ENCODE measurements around the gene GABBR2. TPM values are rescaled to one million over a fixed set of nuclear protein-coding genes. Genes with fewer than 3 reads are reported as not detected.
"Not testable (repeated sequence)": the region's sequence is repeated elsewhere in the genome, so short reads cannot be mapped to it uniquely, and the experiment has no call there.

The GABBR2 gene
- total RNA-seq, 4 donors from 2014 or later: not detected

DNA sequence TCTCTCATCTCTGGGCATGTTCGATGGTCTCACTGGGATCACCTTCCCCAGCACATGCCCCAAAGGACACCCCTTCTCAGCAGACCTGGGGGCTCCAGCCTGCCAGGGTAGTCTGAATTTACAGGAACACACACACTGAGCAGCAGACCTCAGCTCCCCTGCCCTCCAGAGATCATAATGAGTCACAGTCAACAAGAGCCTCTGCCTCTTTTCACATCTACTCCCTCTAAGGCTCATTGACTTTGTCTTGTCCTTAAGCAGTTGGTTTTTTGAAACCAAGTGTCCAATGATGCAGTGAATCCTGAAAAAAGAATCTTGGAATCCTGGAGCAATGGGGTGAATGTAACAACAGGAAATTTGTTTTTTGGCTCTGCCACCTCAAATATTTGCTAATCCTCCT is 20.8 kb downstream of the GABBR2 start:
- no peak for ATAC-seq (ENCODE audit: low FRiP score)

GRCh38 chr9:98686961-98687855 is 21.5 kb downstream of the GABBR2 start:
- TF ChIP-seq, protein P1, sequence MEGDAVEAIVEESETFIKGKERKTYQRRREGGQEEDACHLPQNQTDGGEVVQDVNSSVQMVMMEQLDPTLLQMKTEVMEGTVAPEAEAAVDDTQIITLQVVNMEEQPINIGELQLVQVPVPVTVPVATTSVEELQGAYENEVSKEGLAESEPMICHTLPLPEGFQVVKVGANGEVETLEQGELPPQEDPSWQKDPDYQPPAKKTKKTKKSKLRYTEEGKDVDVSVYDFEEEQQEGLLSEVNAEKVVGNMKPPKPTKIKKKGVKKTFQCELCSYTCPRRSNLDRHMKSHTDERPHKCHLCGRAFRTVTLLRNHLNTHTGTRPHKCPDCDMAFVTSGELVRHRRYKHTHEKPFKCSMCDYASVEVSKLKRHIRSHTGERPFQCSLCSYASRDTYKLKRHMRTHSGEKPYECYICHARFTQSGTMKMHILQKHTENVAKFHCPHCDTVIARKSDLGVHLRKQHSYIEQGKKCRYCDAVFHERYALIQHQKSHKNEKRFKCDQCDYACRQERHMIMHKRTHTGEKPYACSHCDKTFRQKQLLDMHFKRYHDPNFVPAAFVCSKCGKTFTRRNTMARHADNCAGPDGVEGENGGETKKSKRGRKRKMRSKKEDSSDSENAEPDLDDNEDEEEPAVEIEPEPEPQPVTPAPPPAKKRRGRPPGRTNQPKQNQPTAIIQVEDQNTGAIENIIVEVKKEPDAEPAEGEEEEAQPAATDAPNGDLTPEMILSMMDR (IDR thresholded peaks at IDR 0.05): no peak
- DNase-seq (ENCODE audit: low spot score): no peak
- ATAC-seq (ENCODE audit: low FRiP score): no peak

More for the DNA sequence above, 20.8 kb downstream of the GABBR2 start:
- TF ChIP-seq, protein P1 (IDR thresholded peaks at IDR 0.05): no peak
- no peak for DNase-seq (ENCODE audit: low spot score)

- DNase-seq (ENCODE audit: low spot score); ATAC-seq (ENCODE audit: low FRiP score): not testable (repeated sequence)
These were observed 23.9 kb downstream of the GABBR2 start for GRCh38 chr9:98684816-98685215.

- DNase-seq (ENCODE audit: low spot score) (no peak), ATAC-seq (ENCODE audit: low FRiP score) (no peak)
- TF ChIP-seq, protein P1 (IDR thresholded peaks at IDR 0.05): no peak
These were observed 30.4 kb downstream of the GABBR2 start for GRCh38 chr9:98678244-98678842.

- no peak for ATAC-seq (ENCODE audit: low FRiP score)
- TF ChIP-seq, protein P1 (IDR thresholded peaks at IDR 0.05): no peak
These were observed 35.1 kb downstream of the GABBR2 start for GRCh38 chr9:98673681-98674080.

GRCh38 chr9:98667005-98667640 is 41.6 kb downstream of the GABBR2 start:
- TF ChIP-seq, protein P1 (IDR thresholded peaks at IDR 0.05): no peak
- no peak for DNase-seq (ENCODE audit: low spot score)
- no peak for ATAC-seq (ENCODE audit: low FRiP score)

More at GRCh38 chr9:98673681-98674080, 35.1 kb downstream of the GABBR2 start:
- DNase-seq (ENCODE audit: low spot score): no peak

DNA sequence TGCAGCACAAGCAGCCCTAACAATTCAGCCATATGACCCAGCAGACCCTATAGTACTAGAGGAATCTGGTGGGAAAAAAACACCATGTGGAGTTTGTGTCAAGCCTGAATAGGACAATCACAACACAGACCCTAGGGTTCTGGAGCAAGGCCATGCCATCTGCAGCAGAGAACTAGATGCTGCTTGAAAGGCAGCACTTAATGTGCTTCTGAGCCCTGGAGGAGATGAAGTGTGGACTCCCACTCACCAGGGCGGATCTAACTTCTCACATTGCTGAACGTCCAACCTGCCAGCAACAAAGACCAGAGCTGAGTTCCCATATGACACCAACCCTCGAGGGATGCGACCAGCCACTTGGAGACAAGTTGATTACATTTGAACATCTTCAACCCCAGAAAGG is 43.2 kb downstream of the GABBR2 start:
- no peak for DNase-seq (ENCODE audit: low spot score)
- TF ChIP-seq, protein P1 (IDR thresholded peaks at IDR 0.05): no peak
- ATAC-seq (ENCODE audit: low FRiP score): no peak

All from omental fat pad (tissue), 4 donors.